Measurements from ENCODE around the gene SLC6A18.

The SLC6A18 gene

DNA sequence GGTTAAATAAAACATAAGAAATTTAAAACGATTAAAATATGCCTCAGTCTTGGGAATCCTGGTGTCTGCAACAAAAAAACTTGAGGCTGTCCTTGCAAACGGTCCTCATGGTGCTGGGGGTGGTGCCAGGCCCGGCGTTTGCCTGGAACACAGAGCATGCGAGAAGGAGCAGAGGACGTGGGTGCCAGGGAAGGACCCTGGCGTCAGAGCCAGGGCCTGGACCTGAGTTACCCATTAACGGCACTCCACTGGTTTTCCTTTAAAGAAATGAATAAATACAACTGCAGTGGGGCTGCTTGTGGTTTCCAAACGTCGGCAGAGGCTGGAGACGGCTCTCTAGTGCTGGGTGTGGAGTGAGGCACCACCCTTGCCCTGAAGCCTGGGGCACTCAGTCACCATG is at the start of gene SLC6A18:
Gene SLC6A18 (plus strand): TSS at position 301 of the 400 bp plus-strand sequence. CDS start 97 bp downstream, at position 398.
- DNase-seq (ENCODE audit: low read depth): no peak

- no peak for DNase-seq (ENCODE audit: low read depth)
These were observed 49.2 kb upstream of the SLC6A18 start for GRCh38 chr5:1175801-1176472.

GRCh38 chr5:1176473-1177391 is 48.4 kb upstream of the SLC6A18 start:
- no peak for DNase-seq (ENCODE audit: low read depth)

GRCh38 chr5:1177826-1178528 is 47.2 kb upstream of the SLC6A18 start:
- DNase-seq (ENCODE audit: low read depth): no peak

GRCh38 chr5:1178529-1179382 is 46.4 kb upstream of the SLC6A18 start:
- DNase-seq (ENCODE audit: low read depth): no peak

DNA sequence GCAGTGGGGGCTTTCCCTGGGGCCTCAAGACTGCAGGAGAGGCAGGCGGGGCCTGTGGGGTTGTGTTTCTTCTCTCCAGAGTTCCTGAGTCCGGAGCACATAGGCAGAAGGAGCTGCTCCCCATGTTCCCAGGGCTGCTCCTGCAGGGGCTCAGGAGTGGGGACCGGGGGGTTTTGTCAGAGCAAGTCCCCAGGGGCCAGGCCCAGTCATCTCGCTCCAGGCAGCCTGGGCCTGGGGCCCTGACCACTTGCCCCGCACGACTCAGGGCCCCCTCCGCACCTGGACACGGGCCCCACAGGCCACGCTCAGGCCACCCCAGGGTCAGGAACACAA is 45.8 kb upstream of the SLC6A18 start:
- no peak for DNase-seq (ENCODE audit: low read depth)

DNA sequence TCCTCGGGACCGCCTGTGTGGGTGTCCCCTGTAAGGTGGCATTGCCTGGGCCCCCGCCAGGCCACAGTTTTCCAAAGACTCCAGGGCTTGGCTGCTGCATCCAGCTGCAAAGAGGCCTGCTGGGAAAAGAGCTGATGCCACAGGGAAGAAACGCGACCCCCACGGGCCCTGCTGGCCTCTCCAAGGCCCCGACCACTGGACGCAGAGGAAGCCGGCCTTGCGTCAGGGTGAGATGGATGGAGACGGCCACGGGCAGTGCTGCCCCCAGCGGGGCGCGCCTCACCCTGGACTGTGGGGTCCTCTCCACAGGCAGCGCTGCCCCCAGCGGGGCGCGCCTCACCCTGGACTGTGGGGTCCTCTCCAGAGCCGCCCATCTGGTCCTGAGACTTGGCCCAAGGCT is 45.1 kb upstream of the SLC6A18 start:
- DNase-seq (ENCODE audit: low read depth): no peak

- no peak for DNase-seq (ENCODE audit: low read depth)
These were observed 44.3 kb upstream of the SLC6A18 start for GRCh38 chr5:1180841-1181271.

DNA sequence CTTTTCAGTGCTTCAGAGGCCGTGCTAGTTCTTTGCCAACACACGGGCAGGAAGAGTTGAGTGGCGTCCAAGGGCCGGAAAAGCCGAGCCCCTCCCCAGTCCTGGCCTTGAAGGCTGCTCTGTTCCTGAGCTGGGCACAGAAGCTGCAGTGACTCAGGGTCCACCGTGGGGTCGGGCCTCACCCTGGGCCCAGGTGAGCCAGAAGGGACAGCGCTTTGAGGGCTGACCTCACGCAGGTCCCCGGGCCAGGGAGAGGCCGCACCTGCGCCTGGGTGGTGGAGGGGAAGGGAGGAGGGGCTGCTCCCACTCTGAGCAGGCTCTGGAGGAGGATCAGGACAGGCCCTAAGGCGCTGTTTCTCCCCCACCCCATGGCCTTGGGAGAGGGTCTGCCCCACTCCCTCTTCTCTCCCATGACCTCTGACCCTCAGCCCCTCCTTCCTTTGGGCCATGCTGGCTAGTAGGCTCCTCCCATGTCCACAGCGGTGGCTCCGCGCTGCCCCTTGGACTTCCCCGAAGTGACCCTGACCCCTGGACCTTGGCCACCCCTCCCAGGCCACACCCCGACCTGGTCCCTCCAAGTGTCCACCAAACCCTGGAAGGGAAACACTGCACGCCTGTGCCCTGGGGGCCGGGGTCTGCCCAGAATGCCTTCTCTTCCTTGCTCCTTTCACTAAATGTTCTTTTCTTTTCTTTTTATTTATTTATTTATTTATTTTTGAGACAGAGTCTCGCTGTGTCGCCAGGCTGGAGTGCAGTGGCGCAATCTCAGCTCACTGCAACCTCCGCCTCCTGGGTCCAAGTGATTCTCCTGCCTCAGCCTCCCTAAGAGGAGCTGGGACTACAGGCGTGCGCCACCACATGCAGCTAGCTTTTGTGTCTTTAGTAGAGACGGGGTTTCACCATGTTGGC is 43.5 kb upstream of the SLC6A18 start:
- DNase-seq (ENCODE audit: low read depth): no peak

DNA sequence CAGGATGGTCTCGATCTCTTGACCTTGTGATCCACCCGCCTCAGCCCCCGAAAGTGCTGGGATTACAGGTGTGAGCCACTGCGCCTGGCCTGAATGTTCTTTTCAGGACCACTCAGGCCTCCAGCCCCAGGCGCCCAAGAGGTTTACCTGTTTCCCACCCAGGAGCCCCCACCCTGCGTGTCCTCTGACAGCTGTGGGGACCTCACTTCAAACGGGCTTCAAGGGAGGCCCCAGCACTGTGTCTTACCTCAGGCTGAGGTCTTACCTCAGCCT is 42.9 kb upstream of the SLC6A18 start:
- no peak for DNase-seq (ENCODE audit: low read depth)

- DNase-seq (ENCODE audit: low read depth): no peak
These were observed 42.4 kb upstream of the SLC6A18 start for GRCh38 chr5:1182633-1183423.

DNA sequence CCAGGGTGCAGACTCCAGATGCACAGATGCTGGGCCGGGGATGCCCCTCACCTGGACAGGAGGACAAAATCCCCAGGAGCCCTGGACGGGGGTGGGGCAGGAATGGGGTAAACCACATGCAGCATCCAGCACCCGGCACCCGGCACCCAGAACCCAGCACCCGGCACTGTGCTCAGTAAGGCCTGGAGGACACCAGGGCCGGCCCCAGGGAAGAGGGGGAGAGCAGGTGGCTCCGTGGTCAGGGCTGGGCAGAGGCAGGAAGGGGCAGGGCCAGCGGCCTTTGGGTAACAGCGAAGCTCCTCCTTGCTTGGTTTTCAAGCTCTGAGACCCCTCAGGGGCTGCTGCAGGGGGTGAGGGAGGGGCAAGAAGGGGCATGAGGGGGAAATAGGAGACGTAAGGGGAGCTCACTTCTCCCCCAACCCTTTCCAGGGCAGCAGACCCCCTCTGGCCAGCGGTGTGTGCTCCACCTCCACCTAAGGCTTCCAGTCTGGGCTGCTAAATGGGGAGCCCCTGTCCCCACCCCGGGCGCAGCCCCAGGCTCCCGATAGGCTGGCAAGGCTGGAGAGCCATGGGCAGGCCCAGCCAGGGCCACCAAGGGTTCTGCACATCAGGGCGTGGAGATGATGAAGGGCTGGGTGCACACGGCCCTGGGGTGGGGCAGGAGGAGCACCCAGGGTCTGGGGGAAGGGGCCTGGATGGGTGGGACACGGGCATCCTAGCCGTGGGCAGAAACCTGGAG is 41.6 kb upstream of the SLC6A18 start:
- no peak for DNase-seq (ENCODE audit: low read depth)

- no peak for DNase-seq (ENCODE audit: low read depth)
These were observed 41.1 kb upstream of the SLC6A18 start for GRCh38 chr5:1184163-1184470.

DNA sequence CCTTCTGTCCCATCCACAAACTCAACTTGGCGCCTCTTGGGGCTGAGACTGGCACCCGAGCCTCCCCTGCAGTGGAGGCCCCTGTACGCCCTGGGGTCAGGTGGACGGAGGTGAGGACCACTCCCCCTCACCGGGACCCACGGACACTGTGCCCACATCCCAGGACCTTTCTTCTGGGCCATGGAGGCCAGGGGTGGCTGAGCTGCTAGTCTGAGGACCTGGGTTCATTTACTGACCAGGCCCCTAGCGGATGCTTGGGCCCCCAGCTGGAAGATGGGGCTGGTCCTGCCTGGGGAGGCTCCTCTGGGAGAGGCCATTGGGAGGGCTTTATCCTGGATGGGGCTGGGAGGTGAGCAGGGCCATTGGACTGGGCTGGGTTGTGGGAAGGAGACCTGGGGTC is 40.7 kb upstream of the SLC6A18 start:
- DNase-seq (ENCODE audit: low read depth): no peak

DNA sequence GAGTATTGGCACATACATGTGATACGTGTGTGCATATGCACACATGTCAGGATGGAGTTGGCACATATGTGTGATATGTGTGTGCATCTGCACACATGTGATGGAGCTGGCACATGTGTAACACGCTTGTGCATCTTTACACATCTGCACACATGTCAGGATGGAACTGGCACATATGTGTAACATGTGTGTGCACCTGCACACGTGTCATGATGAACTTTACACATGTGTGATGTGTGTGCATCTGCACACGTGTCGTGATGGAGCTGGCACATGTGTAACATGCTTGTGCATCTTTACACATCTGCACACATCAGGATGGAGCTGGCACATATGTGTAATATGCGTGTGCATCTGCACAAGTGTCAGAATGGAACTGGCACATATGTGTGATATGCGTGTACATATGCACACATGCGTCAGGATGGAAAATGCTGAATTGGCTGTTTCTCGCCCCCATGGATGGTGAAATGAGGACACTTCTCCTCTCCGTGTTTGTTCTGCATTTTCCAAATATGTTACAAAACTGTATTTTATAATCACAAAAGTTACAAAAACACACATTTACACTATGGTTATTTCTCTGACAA is 40.0 kb upstream of the SLC6A18 start:
- DNase-seq (ENCODE audit: low read depth): no peak

DNA sequence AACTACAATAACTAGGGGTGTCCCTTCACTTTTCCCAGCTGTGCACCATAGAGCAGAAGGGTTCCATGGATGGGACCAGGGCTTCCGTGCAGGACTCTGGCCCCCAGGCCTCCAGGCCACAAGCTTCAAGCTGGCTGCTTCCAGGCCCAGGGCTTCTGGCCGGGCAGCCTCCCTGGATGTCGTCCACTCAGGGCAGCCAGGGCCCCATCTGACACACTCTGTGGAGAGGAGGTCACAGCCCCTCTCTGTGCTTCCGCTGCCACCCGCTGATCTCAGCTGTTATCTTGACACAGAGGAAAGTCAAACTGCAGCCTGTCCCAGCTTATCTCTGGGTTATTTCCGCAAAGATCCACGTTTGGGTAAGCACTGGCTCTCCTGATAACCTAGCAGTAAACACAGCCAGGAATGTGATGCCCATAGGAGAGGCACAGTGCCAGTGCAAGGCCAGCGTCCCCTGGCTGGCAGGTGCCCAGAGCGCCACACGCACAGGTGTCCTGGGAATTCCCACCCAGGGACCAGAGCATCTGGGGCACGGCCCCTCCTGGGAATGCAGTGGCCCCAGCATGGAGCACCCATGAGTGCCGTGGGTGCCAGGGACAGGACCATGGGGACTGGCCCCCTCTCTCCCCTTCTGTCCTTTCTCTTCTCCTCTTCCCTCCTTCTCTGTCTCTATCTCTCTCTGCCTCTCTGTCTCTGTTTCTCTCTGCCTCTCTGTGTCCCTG is 39.4 kb upstream of the SLC6A18 start:
- no peak for DNase-seq (ENCODE audit: low read depth)

GRCh38 chr5:1186351-1187233 is 38.6 kb upstream of the SLC6A18 start:
- no peak for DNase-seq (ENCODE audit: low read depth)

All from activated gamma-delta T cell treated with anti-CD3 and anti-CD28 coated beads, Interleukin-2, amount 50 U/mL, for 16 hours (primary cell).